Activated CD8-positive, alpha-beta memory T cell treated with anti-CD3 and anti-CD28 coated beads, Interleukin-2, amount 50 U/mL, for 4 hours (primary cell): ENCODE data around the gene TMEM184B.

Experiments
- DNase-seq: peaks from one replicate; pipeline ENCODE4 v3.0.0-alpha.2; 2020

TMEM184B gene

DNA sequence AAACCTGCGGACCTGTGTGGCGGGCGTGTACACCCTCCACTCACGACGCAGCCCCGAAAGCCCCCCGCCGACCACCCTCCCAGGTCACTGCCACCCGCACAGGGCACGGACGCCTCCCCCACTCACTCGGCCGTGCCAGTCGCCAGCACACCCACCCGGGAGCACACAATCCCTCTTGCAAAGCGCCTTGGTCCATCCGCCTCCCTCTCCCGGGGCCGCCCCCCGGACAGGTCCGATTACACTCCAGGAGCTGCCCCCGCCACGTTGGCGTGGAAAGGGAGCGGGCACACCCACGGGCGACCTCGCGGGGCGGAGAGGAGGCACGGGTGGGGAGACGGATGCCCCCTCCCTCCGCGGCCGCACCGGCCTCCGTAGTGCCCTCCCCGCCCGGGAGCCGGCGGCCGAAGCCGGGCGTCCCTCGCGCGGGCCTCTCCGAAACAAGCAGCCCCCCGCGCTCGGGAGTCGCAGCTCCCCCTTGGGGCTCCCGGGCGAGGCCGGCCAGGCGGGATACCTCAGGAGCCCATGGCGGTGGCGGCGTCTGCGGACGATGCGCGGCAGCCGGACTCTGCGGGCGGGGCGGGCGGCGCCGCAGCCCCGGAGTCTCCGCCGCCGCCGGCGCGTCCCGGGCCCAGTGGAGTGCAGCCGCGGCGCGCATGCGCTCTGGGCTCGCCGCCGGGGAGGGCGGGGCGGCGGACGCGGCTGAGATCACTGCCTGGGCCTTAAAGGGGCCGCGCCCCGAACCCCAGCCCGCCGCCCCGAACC, at the start of gene TMEM184B:
TSS of gene TMEM184B (minus strand) at position 638 of the 762 bp plus-strand sequence. CDS start 25,049 bp downstream, outside the sequence.
- peak; percentile 82 for DNase-seq

DNA sequence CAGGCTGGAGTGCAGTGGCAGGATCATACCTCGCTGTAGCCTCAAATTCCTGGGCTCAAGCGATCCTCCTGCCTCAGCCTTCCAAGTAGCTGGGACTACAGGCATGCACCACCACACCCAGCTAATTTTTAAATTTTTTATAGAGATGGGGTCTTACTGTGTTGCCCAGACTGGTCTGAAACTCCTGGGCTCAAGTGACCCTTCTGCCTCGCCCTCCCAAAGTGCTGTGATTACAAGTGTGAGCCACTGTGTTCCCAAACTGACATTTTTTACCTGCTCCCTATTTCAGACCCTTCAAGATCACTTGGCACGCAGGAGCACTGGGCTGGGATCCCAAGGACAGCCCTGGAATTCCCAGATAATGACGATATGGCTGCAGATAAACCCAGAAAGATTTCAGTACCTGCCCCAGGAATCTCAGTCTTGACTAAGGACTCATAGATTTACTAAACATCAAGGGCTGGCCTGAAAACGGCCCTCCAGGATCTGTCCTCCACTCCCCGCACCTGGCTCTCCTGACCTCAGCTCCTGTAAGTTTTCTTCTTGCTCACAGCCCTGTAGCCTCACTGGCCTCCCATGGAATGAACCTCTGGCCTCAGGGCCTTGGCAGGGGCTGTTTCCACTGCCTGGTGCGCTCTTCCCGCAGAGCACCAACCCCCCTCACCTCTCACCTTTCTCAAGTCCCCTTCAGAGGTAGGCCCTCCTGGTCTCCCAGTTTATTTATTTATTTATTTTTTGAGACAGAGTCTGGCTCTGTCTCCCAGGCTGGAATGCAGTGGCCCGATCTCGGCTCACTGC, 48.0 kb upstream of the TMEM184B start:
- DNase-seq: no peak

DNA sequence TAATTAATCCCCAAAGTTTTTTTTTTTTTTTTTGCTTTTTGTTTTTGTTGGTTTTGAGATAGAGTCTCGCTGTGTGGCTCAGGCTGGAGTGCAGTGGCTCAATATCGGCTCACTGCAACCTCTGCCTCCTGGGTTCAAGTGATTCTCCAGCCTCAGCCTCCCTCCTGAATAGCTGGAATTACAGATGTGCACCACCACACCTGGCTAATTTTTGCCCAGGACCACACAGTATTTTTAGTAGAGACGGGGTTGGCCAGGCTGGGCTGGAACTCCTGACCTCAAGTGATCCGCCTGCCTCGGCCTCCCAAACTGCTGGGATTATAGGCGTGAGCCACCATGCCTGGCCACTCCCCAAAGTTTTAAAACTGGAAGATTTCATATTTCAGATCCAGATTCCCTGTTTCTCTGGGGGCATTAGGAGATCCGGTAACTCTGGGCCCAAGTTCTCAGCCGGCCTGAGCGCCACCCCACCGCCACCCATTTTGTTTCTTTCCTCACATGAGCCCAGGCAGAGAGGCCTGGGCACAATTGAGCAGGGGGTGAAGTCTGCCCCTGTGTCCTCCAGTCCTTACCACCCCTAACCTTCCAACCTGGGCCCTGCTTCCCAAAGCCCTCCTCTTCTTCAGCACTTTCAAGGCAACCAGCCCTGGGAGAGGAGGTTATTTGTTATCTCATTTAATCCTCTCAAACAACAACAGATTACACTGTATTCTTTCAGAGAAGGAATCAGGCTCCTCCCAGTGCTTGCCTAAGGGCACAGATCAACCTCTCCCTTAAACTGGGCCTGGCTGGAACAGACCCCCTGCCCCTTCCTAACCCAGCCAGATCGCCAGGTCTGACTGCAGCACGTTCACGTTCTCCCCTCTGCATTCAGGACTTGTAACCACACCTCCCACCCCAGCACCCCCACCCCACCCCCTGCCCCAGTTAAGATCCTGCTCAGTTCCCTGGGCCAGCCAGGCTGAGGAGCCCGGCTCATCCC, 46.3 kb upstream of the TMEM184B start:
- no peak for DNase-seq

DNA sequence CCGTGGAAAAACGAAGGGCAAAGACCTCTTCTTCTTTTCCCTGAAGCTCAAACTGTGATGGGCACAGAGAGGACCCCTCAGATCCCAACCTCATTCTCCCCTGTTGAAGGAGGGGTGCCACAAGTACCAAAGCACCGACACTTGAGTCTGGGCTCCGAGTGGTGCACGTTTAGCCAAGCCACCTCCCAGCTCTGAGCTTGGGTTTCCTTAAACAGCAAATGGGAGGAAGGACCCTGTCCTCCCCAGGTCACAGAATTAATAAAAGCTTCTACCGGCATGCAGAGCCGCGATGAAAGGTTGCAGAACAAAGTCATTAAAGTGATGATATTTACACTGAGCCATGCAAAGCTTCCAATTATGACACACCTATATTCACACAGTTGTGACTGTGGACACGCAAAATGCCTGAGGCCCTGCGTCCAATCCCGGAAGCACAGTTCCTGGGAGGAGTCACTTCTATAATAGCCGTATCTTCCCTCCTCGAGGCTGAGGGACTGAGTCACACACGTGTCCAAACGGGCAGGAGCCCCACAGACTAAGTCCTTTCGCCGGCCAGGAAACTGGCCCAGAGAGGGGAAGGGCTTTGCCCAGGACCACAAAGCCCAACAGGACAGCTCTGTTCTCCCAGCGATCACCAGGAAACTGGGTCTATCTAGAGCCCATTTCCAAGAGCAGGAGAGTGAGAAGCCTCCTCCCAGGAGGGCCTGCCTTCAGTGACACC, 45.3 kb upstream of the TMEM184B start:
- no peak for DNase-seq

DNA sequence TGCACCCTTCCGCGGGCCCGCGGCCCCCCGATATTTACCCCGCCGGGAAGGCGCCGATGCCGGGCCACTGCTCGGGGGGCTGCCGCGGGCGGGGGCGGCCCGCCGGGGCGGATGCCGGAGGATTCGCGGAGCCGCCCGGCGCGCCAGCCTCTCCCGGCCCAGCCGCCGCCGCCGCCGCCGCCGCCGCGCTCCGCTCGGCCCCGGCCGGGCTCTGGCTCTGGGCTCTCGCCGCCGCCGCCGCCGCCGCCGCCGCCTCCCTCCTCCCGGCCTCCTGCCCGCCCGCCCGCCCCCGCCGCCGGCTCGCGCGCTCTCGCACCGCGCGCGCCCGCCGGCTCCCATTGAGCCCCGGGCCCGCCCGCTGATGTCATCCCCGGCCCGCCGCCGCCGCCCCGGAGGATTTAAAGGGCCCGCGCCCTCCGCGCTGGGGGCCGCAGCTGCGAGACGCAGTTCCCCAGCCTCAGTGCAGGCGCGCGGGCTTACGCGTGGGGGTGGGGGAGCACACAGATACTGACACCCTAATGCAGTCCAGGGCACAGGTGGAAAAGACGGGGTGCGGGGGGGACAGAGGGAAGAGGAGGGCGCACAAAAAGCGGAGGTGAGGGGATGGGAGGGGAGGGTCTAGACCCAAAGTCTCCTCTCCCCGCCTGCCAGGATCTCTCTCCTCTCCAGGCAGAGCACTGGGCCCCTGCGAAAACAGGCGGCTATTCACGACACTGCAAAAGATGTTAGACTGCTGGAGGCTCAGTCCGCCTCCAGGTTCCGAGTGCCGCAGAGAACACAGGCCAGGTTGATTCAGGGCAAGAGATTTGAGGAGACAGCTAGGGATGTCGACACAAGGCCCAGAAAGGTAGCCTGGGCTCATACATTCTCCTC, 44.5 kb upstream of the TMEM184B start, which contains the start of gene CSNK1E:
TSS of gene CSNK1E (minus strand) at position 312 of the 873 bp plus-strand sequence. CDS start 3,276 bp downstream, outside the sequence.
- DNase-seq: peak; percentile 78

DNA sequence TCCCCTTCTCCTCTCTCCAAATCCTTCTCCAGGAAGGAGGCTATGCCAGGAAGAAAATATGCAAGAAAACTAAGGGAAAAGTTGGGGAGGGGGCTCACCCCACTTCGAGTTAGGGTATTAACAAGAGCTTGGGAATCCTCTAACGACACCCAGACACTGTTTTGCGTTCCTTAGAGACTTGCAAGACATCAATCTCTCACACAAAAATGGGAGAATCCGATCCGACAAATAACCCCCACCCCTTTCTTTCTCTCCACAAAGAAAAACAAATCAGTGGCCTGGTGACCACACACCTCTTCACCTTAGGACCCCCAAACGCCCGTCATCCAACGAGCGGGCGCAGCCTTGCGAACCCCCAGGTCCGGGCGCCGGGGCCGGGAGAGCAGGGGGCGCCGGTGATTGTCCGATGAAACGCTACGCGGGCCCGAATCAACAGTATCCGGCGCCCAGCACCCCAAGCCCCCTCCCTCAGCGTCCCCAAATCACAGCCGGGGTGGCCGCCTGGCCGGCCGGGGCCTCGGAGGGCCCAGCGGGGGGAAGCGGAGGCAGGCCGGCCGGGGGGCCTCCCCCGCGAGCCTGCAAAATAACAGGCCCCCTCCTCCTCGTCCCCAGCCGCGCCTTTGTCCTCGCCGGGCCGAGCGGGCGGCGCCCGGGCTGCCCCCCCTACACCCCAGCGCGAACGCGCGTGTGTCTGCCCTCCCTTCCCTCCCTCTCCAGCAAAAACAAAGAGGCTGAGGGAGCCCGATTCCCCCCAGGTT, 43.7 kb upstream of the TMEM184B start:
- DNase-seq: peak; percentile 55

DNA sequence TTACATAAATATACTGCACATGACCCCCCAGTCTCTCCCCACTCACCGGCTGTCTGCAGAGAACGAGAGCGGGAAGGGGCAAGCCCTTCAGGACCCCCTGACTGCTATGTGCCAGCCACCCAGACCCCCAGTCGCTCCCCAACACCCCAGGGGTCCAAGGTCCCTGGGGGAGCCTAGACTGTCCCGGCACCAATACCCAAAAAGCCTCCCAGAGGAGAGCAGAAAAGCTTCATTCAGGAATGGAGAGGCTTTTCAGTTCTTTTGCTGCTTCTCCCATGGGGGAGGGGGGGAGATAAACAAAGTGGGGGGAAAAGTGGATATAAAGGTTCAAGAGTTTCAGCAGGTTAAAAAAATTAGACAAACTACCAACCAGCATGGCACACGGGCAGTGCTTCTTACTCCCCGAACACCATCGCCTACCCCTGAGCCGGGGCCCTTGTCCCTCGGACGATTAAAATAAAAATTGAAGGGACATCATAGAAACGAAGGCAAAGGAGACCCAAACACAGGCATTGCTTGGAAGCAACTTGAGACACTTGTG, 43.1 kb upstream of the TMEM184B start:
- no peak for DNase-seq

DNA sequence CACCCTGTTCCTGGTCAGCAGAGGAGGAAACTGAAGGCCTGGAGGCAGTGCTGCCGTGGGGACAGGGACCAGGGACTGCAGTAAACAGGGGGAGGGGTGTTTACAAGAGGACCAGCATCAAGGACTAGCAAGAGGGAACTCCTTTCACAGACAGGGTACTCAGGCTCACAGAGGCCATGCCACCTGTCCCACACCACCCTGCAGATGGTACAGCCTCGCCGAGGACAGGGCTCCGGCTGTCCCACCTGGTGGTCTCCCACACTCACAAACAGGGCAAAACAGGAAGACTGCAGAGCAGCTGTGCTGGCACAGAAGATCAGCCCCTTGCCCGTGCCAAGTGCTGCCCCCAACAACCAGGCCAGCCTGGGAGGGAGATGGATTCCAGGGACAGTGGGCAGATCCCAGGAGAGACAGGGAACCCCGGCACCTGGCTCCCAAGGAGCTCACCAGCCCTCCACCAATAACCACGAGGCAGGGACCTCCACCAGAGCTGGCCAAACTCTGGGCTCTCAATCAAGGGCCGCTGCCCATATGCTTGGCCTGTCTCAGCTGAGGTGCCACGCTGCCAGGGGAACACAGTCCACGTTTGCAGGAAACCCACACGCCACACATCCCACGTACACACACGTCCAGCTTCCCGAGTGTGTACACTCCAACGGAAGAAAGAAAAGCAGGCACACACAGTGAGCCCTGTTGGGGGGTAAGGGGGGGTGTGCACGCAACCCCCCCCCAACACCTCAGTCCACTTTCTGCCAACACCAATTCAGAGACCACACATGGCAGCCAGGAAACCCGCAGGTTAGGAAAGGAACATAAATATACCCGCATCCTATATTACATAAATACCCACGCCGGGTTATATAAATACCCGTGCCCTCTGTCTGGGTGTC, 42.4 kb upstream of the TMEM184B start:
- DNase-seq: no peak

DNA sequence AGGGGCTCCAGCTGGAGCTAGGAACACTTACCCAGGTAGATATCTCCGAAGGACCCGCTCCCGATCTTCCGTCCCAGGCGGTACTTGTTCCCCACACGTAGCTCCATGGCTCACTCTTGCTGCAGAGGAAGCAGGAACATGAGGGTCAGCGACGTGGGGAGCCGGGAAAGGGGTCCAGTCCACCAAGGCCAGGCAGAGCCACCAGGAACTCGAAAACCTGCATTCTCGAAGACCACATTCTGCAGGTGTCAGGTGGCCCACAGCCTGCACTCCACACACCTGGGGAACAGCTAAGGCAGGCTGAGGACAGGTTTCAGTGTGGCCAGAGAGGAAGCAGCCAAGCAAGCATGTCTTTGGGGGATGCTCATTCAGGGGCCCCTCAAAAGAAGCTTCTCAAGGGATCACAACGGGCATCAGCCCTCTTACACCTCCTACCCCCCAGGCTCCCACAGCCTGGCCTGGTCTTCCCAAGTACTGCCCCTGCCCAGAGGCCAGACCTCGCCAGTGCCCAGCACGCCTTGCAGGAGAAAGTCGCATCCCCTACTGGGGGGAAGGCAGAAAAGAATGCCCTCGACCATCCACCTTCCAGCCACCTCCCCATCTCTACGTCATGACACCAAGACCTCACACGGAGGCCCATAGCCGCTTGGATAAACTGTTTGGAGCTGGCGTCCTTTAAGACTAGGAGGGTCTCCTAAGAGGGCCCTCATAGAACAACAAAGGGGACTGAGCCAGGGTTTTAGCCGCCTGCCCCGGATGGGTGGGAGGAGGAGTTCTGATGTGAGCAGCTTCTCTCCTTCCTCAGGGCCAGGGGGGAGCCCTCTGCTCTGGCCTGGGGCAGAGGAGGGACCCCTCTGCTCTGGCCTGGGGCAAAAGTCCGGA, 41.5 kb upstream of the TMEM184B start:
- no peak for DNase-seq

DNA sequence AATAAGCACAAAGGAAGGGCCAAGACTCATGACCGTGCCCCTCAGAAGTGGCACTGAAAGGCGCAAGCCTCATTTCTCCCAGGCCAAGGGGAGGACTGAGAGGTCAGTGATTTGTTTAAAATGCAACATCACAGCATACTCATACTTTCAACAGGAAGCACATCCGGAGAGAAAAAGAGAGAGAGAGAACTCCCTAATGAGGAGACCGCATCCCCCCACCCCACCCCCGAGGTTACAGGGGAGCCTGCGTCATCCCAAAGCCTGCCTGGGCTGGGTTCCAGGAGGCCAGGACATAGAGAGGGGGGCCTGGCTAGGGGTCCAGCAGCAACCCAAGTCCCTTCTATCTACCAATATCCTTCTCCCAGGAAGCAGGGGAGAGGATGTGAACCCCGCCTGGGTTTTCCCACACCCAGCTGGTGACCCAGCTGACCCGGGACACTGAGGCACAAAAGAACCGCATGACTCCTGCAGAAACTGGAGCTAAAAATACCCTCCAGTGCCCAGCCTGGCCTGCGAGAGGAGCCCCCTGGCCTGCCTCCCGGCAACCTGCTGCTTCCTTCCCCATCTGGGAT, 40.7 kb upstream of the TMEM184B start:
- no peak for DNase-seq

DNA sequence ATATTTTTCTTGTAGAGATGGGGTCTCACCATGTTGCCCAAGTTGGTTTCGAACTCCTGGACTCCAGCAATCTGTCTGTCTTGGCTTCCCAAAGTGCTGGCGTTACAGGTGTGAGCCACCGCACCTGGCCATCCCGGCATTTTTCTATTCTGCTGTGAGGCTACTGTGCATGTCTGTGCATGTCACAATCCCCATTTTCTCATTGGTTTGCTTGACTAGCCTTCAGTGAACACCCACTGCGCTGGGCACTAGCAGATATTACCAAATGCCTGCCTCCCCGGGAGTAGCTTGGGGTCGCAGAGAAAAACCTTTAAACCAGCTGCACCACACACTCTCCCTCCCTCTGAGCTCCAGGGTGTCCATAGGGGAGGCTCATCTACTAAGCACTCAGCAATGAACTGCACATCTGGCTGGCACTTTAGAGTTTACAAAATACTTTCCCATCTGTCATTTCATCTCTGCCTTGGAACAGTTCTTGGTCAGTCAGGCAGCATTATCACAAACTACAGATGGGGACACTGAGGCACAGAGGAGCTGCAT, 39.5 kb upstream of the TMEM184B start:
- DNase-seq: no peak

DNA sequence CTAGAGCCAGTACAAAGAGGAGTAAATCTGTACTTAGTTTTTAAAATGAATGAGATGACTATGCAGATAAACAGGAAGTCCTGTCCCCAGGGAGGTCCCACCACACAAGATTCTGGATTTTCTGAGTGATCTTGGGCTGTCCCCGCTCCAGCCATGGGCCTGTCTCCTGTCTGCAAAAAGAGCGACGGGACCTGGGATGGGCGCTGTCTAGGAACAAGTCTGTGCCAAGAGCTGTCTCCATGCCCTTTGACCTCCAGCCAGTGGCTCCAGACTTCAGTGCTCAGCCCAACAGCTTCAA, 38.5 kb upstream of the TMEM184B start:
- no peak for DNase-seq

DNA sequence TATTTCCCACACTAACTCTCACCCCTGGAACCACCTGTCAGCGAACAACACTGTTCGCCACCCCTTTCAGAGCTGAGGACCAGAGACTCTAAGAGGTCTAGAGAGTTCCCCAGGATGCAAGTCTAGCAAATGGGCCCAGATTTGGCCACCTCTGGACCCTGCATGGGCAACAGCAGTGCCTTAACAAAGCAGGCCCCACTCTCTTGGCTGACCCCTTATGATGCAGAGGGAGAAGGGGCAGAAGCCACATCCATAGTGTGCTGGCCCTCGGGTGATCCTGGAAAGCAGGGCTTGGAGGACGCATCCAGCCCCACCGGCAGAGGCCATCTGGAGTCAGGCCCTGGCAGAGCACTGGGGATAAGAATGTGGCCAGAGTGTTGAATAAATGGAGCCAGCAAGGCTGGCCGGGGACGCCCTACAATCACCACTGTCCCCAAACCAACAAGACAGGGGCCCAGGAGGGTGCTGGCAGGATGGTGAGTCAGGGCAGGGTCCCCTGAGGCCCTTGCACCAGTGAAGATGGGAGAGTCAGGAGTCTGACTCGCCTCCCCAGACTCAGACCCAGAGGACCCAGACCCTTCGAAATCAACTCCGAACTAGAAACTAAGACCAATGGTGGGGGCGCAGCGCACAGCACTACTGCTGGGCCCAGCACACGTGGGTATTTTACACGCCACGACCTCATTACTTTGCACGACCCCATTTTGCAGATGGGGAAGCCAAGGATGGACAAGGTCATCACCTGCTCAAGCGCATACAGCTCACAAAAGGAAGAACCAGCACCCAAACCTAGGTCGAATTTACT, 37.9 kb upstream of the TMEM184B start:
- DNase-seq: no peak

DNA sequence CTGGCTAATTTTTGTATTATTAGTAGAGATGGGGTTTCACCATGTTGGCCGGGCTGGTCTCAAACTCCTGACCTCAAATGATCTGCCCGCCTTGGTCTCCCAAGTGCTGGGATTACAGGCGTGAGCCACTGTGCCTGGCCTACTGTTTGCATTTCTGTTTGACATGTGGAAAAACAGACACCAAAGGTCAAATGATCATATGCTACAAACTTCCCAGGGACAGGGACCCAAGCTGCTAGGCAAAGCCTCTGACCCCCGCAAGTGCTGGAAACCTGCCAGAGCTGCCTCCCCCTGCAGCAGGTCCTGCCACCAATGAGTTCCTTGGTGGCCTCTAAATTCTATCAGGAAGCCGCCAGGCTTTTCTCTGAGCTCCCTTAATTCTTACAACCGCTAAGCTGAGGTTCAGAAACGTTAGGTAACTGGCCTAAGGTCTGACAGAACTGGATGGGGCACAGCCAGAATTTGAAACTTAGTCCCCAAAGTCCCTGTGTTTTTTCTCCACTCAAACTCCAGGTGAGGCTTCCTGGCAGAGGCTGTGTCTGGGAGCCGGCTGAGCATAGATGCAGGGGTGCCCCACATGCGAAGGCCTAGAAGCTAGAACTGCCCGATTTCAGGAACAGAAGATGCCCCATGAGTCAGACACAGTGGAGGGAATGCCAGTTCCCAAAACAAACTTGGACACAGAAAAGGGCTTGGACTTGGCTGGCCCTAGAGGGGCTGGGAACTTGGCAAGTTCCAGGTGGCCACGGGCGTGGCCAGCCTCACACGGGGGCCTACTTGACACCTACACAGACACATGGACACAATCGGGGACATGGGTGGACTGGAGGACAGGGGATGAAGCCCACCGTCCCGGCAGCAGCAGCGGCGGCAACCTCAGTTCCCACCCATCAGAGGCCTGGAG, 37.1 kb upstream of the TMEM184B start:
- DNase-seq: no peak

DNA sequence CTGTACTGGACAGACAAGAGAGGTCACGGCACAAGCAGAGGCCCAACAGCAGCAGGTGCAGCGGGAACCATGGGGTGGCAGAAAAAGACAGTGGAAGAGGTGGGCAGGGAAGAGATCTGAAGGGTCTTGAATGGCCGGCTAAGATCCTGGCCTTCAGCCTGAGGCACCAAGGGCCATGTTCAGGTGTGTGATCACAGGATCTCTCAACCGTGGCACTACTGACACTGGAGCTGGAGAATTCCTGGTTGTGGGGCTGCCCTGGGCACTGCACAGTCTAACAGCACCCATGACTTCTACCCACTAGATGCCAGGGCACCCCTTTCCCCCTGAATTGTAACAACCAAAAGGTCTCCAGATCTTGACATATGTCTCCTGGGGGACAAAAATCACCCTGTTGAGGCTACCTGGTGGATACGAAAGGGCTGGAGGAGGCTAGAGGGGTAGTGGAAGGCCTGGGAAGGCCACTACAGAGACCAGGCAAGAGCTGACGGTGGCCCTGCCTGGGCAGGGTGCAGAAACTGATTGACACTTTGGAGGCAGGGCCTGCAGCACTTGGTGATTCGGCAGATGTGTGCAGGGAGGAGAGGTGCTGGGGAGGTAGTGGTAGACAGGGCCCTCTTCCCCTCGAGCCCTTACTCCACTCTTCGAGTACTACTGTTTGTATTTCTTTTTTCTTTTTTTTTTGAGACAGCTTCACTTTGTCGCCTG, 36.1 kb upstream of the TMEM184B start:
- DNase-seq: no peak
